ENCODE data around the gene TMEM181.

DNA sequence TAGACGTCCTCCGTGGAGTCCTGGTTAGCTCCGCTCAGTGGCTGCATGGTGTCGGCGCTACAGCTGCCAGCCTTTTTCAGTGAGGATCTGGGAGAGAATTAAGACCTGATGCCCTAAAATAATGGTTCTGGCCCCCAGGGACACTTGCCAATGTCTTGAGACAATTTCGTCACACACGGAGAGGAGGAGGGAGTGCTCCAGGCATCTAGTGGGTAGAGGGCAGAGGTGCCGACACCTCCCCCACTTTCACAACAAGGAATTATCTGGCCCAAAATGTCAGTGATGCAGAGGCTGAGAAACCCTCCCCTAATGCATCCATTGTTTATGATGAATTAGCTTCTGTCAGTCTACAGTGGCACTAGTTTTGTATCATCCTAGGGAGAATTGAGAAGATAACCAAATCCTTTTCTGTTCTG is 24.4 kb downstream of the TMEM181 start:
- no peak for TF ChIP-seq TCF12 (IDR thresholded peaks at IDR 0.05)
- TF ChIP-seq, protein P1, sequence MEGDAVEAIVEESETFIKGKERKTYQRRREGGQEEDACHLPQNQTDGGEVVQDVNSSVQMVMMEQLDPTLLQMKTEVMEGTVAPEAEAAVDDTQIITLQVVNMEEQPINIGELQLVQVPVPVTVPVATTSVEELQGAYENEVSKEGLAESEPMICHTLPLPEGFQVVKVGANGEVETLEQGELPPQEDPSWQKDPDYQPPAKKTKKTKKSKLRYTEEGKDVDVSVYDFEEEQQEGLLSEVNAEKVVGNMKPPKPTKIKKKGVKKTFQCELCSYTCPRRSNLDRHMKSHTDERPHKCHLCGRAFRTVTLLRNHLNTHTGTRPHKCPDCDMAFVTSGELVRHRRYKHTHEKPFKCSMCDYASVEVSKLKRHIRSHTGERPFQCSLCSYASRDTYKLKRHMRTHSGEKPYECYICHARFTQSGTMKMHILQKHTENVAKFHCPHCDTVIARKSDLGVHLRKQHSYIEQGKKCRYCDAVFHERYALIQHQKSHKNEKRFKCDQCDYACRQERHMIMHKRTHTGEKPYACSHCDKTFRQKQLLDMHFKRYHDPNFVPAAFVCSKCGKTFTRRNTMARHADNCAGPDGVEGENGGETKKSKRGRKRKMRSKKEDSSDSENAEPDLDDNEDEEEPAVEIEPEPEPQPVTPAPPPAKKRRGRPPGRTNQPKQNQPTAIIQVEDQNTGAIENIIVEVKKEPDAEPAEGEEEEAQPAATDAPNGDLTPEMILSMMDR (IDR thresholded peaks at IDR 0.05) = no peak
- TF ChIP-seq EP300 (IDR thresholded peaks at IDR 0.05; ENCODE audit: borderline replicate concordance in 1 of 2, low read depth in 1 of 2, low read length in 1 of 2) = no peak
- no peak for TF ChIP-seq YY1 (IDR thresholded peaks at IDR 0.05; ENCODE audit: low read depth)
- TF ChIP-seq TAF1 (IDR thresholded peaks at IDR 0.05; ENCODE audit: borderline replicate concordance, low read depth, low read length) = no peak
- no peak for TF ChIP-seq POLR2AphosphoS5 (IDR thresholded peaks at IDR 0.05; ENCODE audit: low read depth, low read length)
- TF ChIP-seq CHD2 (IDR thresholded peaks at IDR 0.05; ENCODE audit: low read length, partially characterized antibody) = no peak
